ENCODE results near the gene RPL11.

The RPL11 gene

DNA sequence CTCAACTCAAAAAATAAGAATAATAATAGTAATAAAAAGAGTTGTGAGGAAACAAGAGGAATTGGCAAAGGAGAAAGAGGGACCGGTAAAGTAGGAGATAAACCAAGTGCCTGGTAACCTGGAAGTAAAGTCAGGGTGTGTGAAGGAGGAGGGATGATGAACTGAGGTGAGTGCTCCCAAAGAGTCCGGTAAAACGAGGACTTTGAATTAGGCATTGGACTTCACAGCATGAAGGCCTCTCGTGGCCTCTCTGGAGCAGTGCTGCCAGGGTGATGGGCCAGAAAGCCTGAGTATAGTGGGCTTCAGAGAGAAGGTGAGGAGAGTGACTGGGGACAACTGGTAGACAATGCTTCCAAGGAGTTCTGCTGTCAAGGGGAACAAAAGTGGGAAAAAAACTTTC lies 17.6 kb downstream of the RPL11 start:
- no peak for TF ChIP-seq CTCF (IDR thresholded peaks at IDR 0.05; ENCODE audit: control insufficient read depth, extremely low read depth, insufficient read depth)
- DNase-seq (ENCODE audit: low read depth): no peak
- no peak overlapping the region for H3K4me3 ChIP-seq (ENCODE audit: low read depth, low read length)

DNA sequence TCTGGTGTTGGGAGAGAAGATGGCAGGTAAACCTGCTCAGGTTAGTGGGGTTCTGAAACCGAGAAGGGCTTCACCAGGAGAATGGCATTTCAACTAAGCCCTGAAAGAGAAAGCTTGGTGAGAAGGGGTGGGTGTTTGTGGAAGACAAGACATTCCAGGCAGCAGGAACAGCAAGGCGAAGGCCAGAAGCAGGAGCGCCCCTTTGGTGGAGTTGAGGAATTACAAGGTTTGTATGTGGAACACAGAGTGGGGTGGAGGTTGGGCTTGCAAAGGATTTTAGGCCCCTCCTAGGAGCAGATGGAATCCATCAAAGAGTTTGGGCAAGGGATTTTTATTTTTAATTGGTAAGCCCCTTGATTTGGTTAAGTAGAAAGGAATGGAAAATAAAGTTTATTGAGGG lies 26.9 kb downstream of the RPL11 start:
- no peak for DNase-seq (ENCODE audit: low read depth)
- 0 out of 2 replicates have a peak, but pooled peaks have one; percentile 11 for TF ChIP-seq CTCF (IDR thresholded peaks at IDR 0.05; ENCODE audit: control insufficient read depth, extremely low read depth, insufficient read depth)
- H3K4me3 ChIP-seq (ENCODE audit: low read depth, low read length): no peak overlapping the region

GRCh38 chr1:23719162-23719820 lies 27.7 kb downstream of the RPL11 start:
- no peak for DNase-seq (ENCODE audit: low read depth)
- TF ChIP-seq CTCF (IDR thresholded peaks at IDR 0.05; ENCODE audit: control insufficient read depth, extremely low read depth, insufficient read depth): no peak
- H3K4me3 ChIP-seq (ENCODE audit: low read depth, low read length): no peak overlapping the region

GRCh38 chr1:23720256-23720995 lies 28.8 kb downstream of the RPL11 start:
- no peak for TF ChIP-seq CTCF (IDR thresholded peaks at IDR 0.05; ENCODE audit: control insufficient read depth, extremely low read depth, insufficient read depth)
- no peak for DNase-seq (ENCODE audit: low read depth)
- H3K4me3 ChIP-seq (ENCODE audit: low read depth, low read length): no peak overlapping the region

- TF ChIP-seq CTCF (IDR thresholded peaks at IDR 0.05; ENCODE audit: control insufficient read depth, extremely low read depth, insufficient read depth): no peak
- H3K4me3 ChIP-seq (ENCODE audit: low read depth, low read length): no peak overlapping the region
- DNase-seq (ENCODE audit: low read depth): no peak
Observed at GRCh38 chr1:23722652-23723051, 31.0 kb downstream of the RPL11 start.

GRCh38 chr1:23726686-23727085 lies 35.1 kb downstream of the RPL11 start:
- no peak for TF ChIP-seq CTCF (IDR thresholded peaks at IDR 0.05; ENCODE audit: control insufficient read depth, extremely low read depth, insufficient read depth)
- DNase-seq (ENCODE audit: low read depth): no peak
- no peak overlapping the region for H3K4me3 ChIP-seq (ENCODE audit: low read depth, low read length)
